SK-N-SH (cell line): ENCODE measurements around the gene B3GALT2.

Experiments used
- CTCF ChIP-seq: fragments of 200-600 bp; sonication (generic); IDR thresholded peaks from 2 replicates; pipeline ENCODE4 v1.6.1; 2017; ENCODE audit warnings: antibody characterized with exemption, mild to moderate bottlenecking, moderate library complexity
- EP300 ChIP-seq, 2 experiments: IDR thresholded peaks; 2 replicates each; pipeline versions ENCODE4 v1.4.0 to v1.6.1; 2012; ENCODE audit warnings: borderline replicate concordance in 1 of 2, low read depth in 1 of 2, low read length in 1 of 2
- JUND ChIP-seq: IDR thresholded peaks from 2 replicates; pipeline ENCODE4 v1.4.0; 2012
- MAX ChIP-seq: IDR thresholded peaks from 2 replicates; pipeline ENCODE4 v1.4.0; 2012; ENCODE audit warnings: low read depth
- MXI1 ChIP-seq: IDR thresholded peaks from 2 replicates; pipeline ENCODE4 v1.6.1; 2012; ENCODE audit warnings: mild to moderate bottlenecking, low read depth, low read length, improper control_type of control experiment
- RAD21 ChIP-seq: IDR thresholded peaks from 2 replicates; pipeline ENCODE4 v1.6.1; 2012; ENCODE audit warnings: mild to moderate bottlenecking, low read length
- TCF12 ChIP-seq: IDR thresholded peaks from 2 replicates; pipeline ENCODE4 v1.4.0; 2012
- TF ChIP-seq, protein P1 (sequence below): IDR thresholded peaks from 2 replicates; pipeline ENCODE4 v1.6.1; 2012; ENCODE audit warnings: mild to moderate bottlenecking, low read depth, low read length, moderate library complexity

- TF ChIP-seq CTCF: no peak
- no peak for TF ChIP-seq EP300 (IDR thresholded peaks at IDR 0.05; ENCODE audit: borderline replicate concordance in 1 of 2, low read depth in 1 of 2, low read length in 1 of 2)
- no peak for TF ChIP-seq MAX
- no peak for TF ChIP-seq MXI1
- TF ChIP-seq TCF12: no peak
- TF ChIP-seq RAD21: no peak
- TF ChIP-seq, protein P1, sequence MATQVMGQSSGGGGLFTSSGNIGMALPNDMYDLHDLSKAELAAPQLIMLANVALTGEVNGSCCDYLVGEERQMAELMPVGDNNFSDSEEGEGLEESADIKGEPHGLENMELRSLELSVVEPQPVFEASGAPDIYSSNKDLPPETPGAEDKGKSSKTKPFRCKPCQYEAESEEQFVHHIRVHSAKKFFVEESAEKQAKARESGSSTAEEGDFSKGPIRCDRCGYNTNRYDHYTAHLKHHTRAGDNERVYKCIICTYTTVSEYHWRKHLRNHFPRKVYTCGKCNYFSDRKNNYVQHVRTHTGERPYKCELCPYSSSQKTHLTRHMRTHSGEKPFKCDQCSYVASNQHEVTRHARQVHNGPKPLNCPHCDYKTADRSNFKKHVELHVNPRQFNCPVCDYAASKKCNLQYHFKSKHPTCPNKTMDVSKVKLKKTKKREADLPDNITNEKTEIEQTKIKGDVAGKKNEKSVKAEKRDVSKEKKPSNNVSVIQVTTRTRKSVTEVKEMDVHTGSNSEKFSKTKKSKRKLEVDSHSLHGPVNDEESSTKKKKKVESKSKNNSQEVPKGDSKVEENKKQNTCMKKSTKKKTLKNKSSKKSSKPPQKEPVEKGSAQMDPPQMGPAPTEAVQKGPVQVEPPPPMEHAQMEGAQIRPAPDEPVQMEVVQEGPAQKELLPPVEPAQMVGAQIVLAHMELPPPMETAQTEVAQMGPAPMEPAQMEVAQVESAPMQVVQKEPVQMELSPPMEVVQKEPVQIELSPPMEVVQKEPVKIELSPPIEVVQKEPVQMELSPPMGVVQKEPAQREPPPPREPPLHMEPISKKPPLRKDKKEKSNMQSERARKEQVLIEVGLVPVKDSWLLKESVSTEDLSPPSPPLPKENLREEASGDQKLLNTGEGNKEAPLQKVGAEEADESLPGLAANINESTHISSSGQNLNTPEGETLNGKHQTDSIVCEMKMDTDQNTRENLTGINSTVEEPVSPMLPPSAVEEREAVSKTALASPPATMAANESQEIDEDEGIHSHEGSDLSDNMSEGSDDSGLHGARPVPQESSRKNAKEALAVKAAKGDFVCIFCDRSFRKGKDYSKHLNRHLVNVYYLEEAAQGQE: no peak
- TF ChIP-seq JUND: no peak
Observed at GRCh38 chr1:193156117-193156821, 30.1 kb downstream of the B3GALT2 start.
